B cell (primary cell): ENCODE data around the gene PHF21B. TPM values are rescaled to one million over a fixed set of nuclear protein-coding genes. Genes with fewer than 3 reads are reported as not detected.

Experiments used
- ATAC-seq: fragments of 200-7000 bp; cut with Tn5 transposase; one replicate; pipeline ENCODE4 v1.10.0; 2021; ENCODE audit warnings: low read depth, mild to moderate bottlenecking, moderate number of reproducible peaks, moderate library complexity
- CTCF ChIA-PET: fragments of 350-600 bp; sonication (Branson Sonifier 250); formaldehyde crosslinking; loops from one replicate; lab custom pipeline; 2021; ENCODE audit warnings: antibody characterized with exemption, inconsistent platforms; lab: Charles Lee
- POLR2A ChIA-PET: fragments of 350-600 bp; sonication (Branson Sonifier 250); formaldehyde crosslinking; loops from one replicate; lab custom pipeline; 2021; ENCODE audit warnings: antibody characterized with exemption; lab: Charles Lee
- DNase-seq: peaks from one replicate; pipeline ENCODE4 v3.0.0; 2013
- H2AFZ ChIP-seq: 2 replicates; pipeline ENCODE4 v1.6.1; 2012; ENCODE audit warnings: mild to moderate bottlenecking, low read depth, low read length; ENCODE audit not compliant: insufficient read depth, poor library complexity, severe bottlenecking
- H3K27ac ChIP-seq, 2 donors: 1 replicate in 1 of 2; 2 replicates in 1 of 2; pipeline ENCODE4 v1.5.1; 2012 to 2013; ENCODE audit warnings: low read length in 2 of 2, mild to moderate bottlenecking in 2 of 2, moderate library complexity in 1 of 2
- H3K27me3 ChIP-seq, 4 experiments: fragments of 200-600 bp in 1 of 4; sonication (generic) in 1 of 4; replicated peaks in 1 of 4; 1 replicate in 2 of 4; 2 replicates in 2 of 4; pipeline versions ENCODE4 v1.6.1 to v1.7.0; 2013 to 2016; ENCODE audit warnings: low read length in 3 of 4, mild to moderate bottlenecking in 2 of 4, mixed read lengths in 1 of 4, moderate library complexity in 1 of 4; ENCODE audit not compliant: insufficient read depth in 4 of 4, control insufficient read depth in 3 of 4; ENCODE audit errors: control extremely low read depth in 1 of 4
- H3K36me3 ChIP-seq, 2 experiments: replicated peaks in 1 of 2; 1 replicate in 1 of 2; 2 replicates in 1 of 2; pipeline versions ENCODE4 v1.6.1 to v1.7.1; 2013; ENCODE audit warnings: low read length in 1 of 2; ENCODE audit not compliant: insufficient read depth in 2 of 2, control insufficient read depth in 1 of 2; ENCODE audit errors: control extremely low read depth in 1 of 2, extremely low read depth in 1 of 2
- H3K4me1 ChIP-seq, 2 donors: fragments of 200-600 bp in 1 of 2; sonication (generic) in 1 of 2; 1 replicate in 1 of 2; 2 replicates in 1 of 2; pipeline versions ENCODE4 v1.5.1 to v1.6.1; 2013 to 2017; ENCODE audit warnings: low read length in 2 of 2; ENCODE audit not compliant: control insufficient read depth in 2 of 2, insufficient read depth in 2 of 2
- H3K4me2 ChIP-seq: replicated peaks from 2 replicates; pipeline ENCODE3; 2012; ENCODE audit warnings: mild to moderate bottlenecking, low read depth, low read length; ENCODE audit not compliant: poor library complexity, severe bottlenecking
- H3K4me3 ChIP-seq, 5 experiments: fragments of 200-600 bp in 1 of 5; sonication (generic) in 1 of 5; 1 replicate in 3 of 5; 2 replicates in 2 of 5; pipeline versions ENCODE4 v1.5.1 to v1.7.0; 2011 to 2016; ENCODE audit warnings: low read length in 4 of 5, mild to moderate bottlenecking in 4 of 5, low read depth in 2 of 5, control low read depth in 1 of 5, moderate library complexity in 1 of 5; ENCODE audit not compliant: insufficient read depth in 1 of 5; ENCODE audit errors: control extremely low read depth in 1 of 5, extremely low read depth in 1 of 5
- H3K79me2 ChIP-seq: fragments of 200-600 bp; sonication (generic); one replicate; pipeline ENCODE4 v1.6.0; 2016; ENCODE audit warnings: low read length; ENCODE audit not compliant: control insufficient read depth, insufficient read depth
- H3K9ac ChIP-seq: fragments of 200-600 bp; sonication (generic); 2 replicates; pipeline ENCODE4 v1.6.1; 2017; ENCODE audit warnings: mild to moderate bottlenecking, low read length, moderate library complexity
- H3K9me3 ChIP-seq, 3 donors: one replicate each; pipeline versions ENCODE4 v1.6.1 to v1.7.1; 2013; ENCODE audit warnings: low read length in 2 of 3; ENCODE audit not compliant: control insufficient read depth in 2 of 3, insufficient read depth in 1 of 3; ENCODE audit errors: control extremely low read depth in 1 of 3
- H4K20me1 ChIP-seq: 2 replicates; pipeline ENCODE4 v1.6.0; 2012; ENCODE audit warnings: mild to moderate bottlenecking, low read length; ENCODE audit not compliant: insufficient read depth, control insufficient read depth, poor library complexity, severe bottlenecking
- H3K27ac Mint-ChIP-seq: one replicate; pipeline ENCODE4 v1.8.0; 2021; ENCODE audit warnings: mixed read lengths
- H3K27me3 Mint-ChIP-seq: one replicate; pipeline ENCODE4 v1.8.0; 2021; ENCODE audit warnings: mixed read lengths
- H3K4me1 Mint-ChIP-seq: one replicate; pipeline ENCODE4 v1.8.0; 2021; ENCODE audit warnings: mixed read lengths
- H3K4me3 Mint-ChIP-seq: one replicate; pipeline ENCODE4 v1.8.0; 2021; ENCODE audit warnings: mixed read lengths
- H3K9me3 Mint-ChIP-seq: one replicate; pipeline ENCODE4 v1.8.0; 2022; ENCODE audit warnings: mixed read lengths; ENCODE audit not compliant: insufficient read depth
- CTCF ChIP-seq: fragments of 200-600 bp; IDR thresholded peaks from one replicate; pipeline ENCODE4 v1.8.0; 2022; ENCODE audit warnings: antibody characterized with exemption, mild to moderate bottlenecking
- EZH2 ChIP-seq: IDR thresholded peaks from 2 replicates; pipeline ENCODE4 v1.6.1; 2012; ENCODE audit warnings: borderline replicate concordance, low read depth, mild to moderate bottlenecking, moderate library complexity, low read length; ENCODE audit not compliant: insufficient read depth, poor library complexity, severe bottlenecking
- WGBS: methylation state at CpG from one replicate; pipeline ENCODE4 v1.1.5; 2013; ENCODE audit warnings: missing lambda C conversion rate; ENCODE audit not compliant: insufficient coverage; 5-methylcytosine and 5-hydroxymethylcytosine counted together
- intact Hi-C: fragments of 100-400 bp; cut with micrococcal nuclease; formaldehyde crosslinking; loops from one replicate; pipeline ENCODE4 v1.10.0; 2022
- polyA plus RNA-seq: library from polyadenylated mRNA; depleted of rRNA; stranded (reverse); fragments of >200 nt; gene quantifications from 2 replicates; pipeline ENCODE4 v1.2.3, GENCODE V29; 2012
- total RNA-seq, 2 donors: library from RNA; stranded (reverse); fragments of 120-200 nt in 1 of 2; gene quantifications; 1 replicate in 1 of 2; 2 replicates in 1 of 2; pipeline versions ENCODE4 v1.2.3 to v1.2.4, GENCODE V29; 2013 to 2022

The PHF21B gene
- total and polyA plus RNA-seq, 2 donors (not counting 1 experiment from before 2014, with no cell fraction given) = not detected

GRCh38 chr22:44882226-44882905 is 127.4 kb downstream of the PHF21B start:
- Mint-ChIP-seq H3K9me3 (no peaks in the 10 kb centered on the region), H3K27me3 (no peaks in the 10 kb centered on the region), H3K4me3 (no peak overlapping the region), H3K4me1 (no peaks in the 10 kb centered on the region), H3K27ac (no peak overlapping the region)
- peaks cover 0 to 15% (median 0%) of the 10 kb centered on the region in 3 donors for H3K9me3 ChIP-seq
- intact Hi-C loops = no loop called here
- H3K27me3 ChIP-seq = no peaks in the 10 kb centered on the region
- TF ChIP-seq EZH2 = no peak
- no peak for TF ChIP-seq CTCF
- 96% methylated on average over 21 of the region's 26 CpGs for WGBS
- CTCF ChIA-PET = no interaction called here
- H3K36me3 ChIP-seq = no peaks in the 10 kb centered on the region
- no peaks in the 10 kb centered on the region for H3K79me2 ChIP-seq
- H2AFZ ChIP-seq = no peak overlapping the region
- H3K4me2 ChIP-seq = no peak overlapping the region
- no peaks in the 10 kb centered on the region for H4K20me1 ChIP-seq
- DNase-seq (no peak), ATAC-seq (no peak)
- no peak overlapping the region for H3K4me3 ChIP-seq
- no peak overlapping the region for H3K27ac ChIP-seq
- H3K9ac ChIP-seq = no peak overlapping the region
- POLR2A ChIA-PET = no interaction called here
- no peaks in the 10 kb centered on the region for H3K4me1 ChIP-seq

GRCh38 chr22:44881624-44882023 is 128.2 kb downstream of the PHF21B start:
- TF ChIP-seq CTCF = no peak
- TF ChIP-seq EZH2 = no peak
- no peaks in the 10 kb centered on the region for H3K4me1 ChIP-seq
- no peak for DNase-seq
- ATAC-seq = no peak
- Mint-ChIP-seq H3K27ac (no peak overlapping the region), H3K4me1 (no peaks in the 10 kb centered on the region), H3K4me3 (no peak overlapping the region), H3K27me3 (no peaks in the 10 kb centered on the region), H3K9me3 (peaks cover 3% of the 10 kb centered on the region)
- H4K20me1 ChIP-seq = no peaks in the 10 kb centered on the region
- no peak overlapping the region for H3K4me2 ChIP-seq
- H3K4me3 ChIP-seq = no peak overlapping the region
- H3K79me2 ChIP-seq = no peaks in the 10 kb centered on the region
- peaks cover 0 to 22% (median 0%) of the 10 kb centered on the region in 3 donors for H3K9me3 ChIP-seq
- POLR2A ChIA-PET = no interaction called here
- H3K27ac ChIP-seq = no peak overlapping the region
- WGBS = 92% methylated on average over 20 of the region's 24 CpGs
- intact Hi-C loops = no loop called here
- CTCF ChIA-PET = no interaction called here
- H2AFZ ChIP-seq = no peak overlapping the region
- no peaks in the 10 kb centered on the region for H3K27me3 ChIP-seq
- H3K36me3 ChIP-seq = no peaks in the 10 kb centered on the region
- no peak overlapping the region for H3K9ac ChIP-seq
